A549 (cell line): ENCODE data around the gene CACNA2D4. TPM values are rescaled to one million over a fixed set of nuclear protein-coding genes. Genes with fewer than 3 reads are reported as not detected.
A peak's percentile ranks its signal among the peaks of the same experiment; 100 is the strongest.

Experiments used
- ATAC-seq, 2 experiments: fragments of 200-7000 bp in 1 of 2; fragments of >200 bp in 1 of 2; cut with Nextera tagmentation in 1 of 2; cut with Tn5 transposase in 1 of 2; 3 replicates each; pipeline versions ENCODE4 v1.8.0 to v1.9.1; 2018 to 2020; ENCODE audit warnings: mild to moderate bottlenecking in 1 of 2, moderate library complexity in 1 of 2
- CTCF ChIA-PET: fragments of 300-600 bp; sonication (Branson Sonifier 250); formaldehyde crosslinking; extraction: SDS; loops from one replicate; lab custom pipeline; 2021; ENCODE audit warnings: antibody characterized with exemption, inconsistent platforms; lab: Yijun Ruan, JAX
- POLR2A ChIA-PET: fragments of 350-600 bp; formaldehyde crosslinking; extraction: SDS; loops from one replicate; lab custom pipeline; 2021; ENCODE audit warnings: antibody characterized with exemption, inconsistent platforms; lab: Yijun Ruan, JAX
- DNase-seq, 2 experiments: peaks; one replicate each; pipeline versions ENCODE4 v3.0.0 to v3.0.0-alpha.2; 2011 to 2016; ENCODE audit warnings: low read depth in 1 of 2, low spot score in 1 of 2
- FAIRE-seq: peaks from 2 replicates; lab custom pipeline; 2011; peaks lifted over from hg19 to GRCh38; lab: Jason Lieb, UNC
- H3K27ac ChIP-seq, 2 experiments: fragments of >200 bp; sonication (Bioruptor Twin); formaldehyde crosslinking; 3 replicates each; pipeline ENCODE4 v1.5.1; 2016 to 2017
- H3K4me1 ChIP-seq: fragments of >200 bp; sonication (Bioruptor Twin); formaldehyde crosslinking; 3 replicates; pipeline ENCODE4 v1.6.1; 2016
- H3K4me2 ChIP-seq: fragments of >200 bp; sonication (Bioruptor Twin); formaldehyde crosslinking; 3 replicates; pipeline ENCODE4 v1.6.1; 2016
- H3K4me3 ChIP-seq: fragments of >200 bp; sonication (Bioruptor Twin); formaldehyde crosslinking; 3 replicates; pipeline ENCODE4 v1.5.1; 2016
- H3K9me3 ChIP-seq: fragments of >200 bp; sonication (Bioruptor Twin); formaldehyde crosslinking; 3 replicates; pipeline ENCODE4 v1.6.1; 2016
- BCL3 ChIP-seq: fragments of >200 bp; sonication (Bioruptor Twin); formaldehyde crosslinking; IDR thresholded peaks from 3 replicates; pipeline ENCODE4 v1.6.1; 2016
- BHLHE40 ChIP-seq: IDR thresholded peaks from 2 replicates; pipeline ENCODE4 v1.6.1; 2012; ENCODE audit warnings: low read depth, low read length, inconsistent platforms
- CBX2 ChIP-seq: fragments of 200-600 bp; sonication (generic); IDR thresholded peaks from 2 replicates; pipeline ENCODE4 v1.6.1; 2016; ENCODE audit warnings: low read depth, mild to moderate bottlenecking, borderline replicate concordance
- CEBPB ChIP-seq, 2 experiments: fragments of >200 bp in 1 of 2; sonication (Bioruptor Twin) in 1 of 2; formaldehyde crosslinking in 1 of 2; IDR thresholded peaks; 2 replicates each; pipeline ENCODE4 v1.6.1; 2012 to 2016
- CHD2 ChIP-seq: fragments of 150-350 bp; IDR thresholded peaks from 2 replicates; pipeline ENCODE4 v1.6.1; 2014; ENCODE audit warnings: low read length; ENCODE audit not compliant: partially characterized antibody
- CTCF ChIP-seq: fragments of >200 bp; sonication (Bioruptor Twin); formaldehyde crosslinking; IDR thresholded peaks from 3 replicates; pipeline ENCODE4 v1.5.1; 2016
- E2F6 ChIP-seq: IDR thresholded peaks from 2 replicates; pipeline ENCODE4 v1.6.1; 2012; ENCODE audit warnings: low read depth, borderline replicate concordance
- EHMT2 ChIP-seq: fragments of 200-600 bp; sonication (generic); IDR thresholded peaks from 2 replicates; pipeline ENCODE4 v1.6.1; 2016; ENCODE audit warnings: antibody characterized with exemption, low read depth, mild to moderate bottlenecking, moderate library complexity
- ELK1 ChIP-seq: fragments of 150-350 bp; IDR thresholded peaks from 2 replicates; pipeline ENCODE4 v1.6.1; 2014; ENCODE audit warnings: low read depth, mild to moderate bottlenecking, low read length
- EP300 ChIP-seq, 2 experiments: fragments of >200 bp; sonication (Bioruptor Twin); formaldehyde crosslinking; IDR thresholded peaks; 2 replicates in 1 of 2; 3 replicates in 1 of 2; pipeline ENCODE4 v1.6.1; 2016 to 2017
- ESRRA ChIP-seq: fragments of 150-350 bp; IDR thresholded peaks from 2 replicates; pipeline ENCODE4 v1.6.1; 2014; ENCODE audit warnings: mild to moderate bottlenecking, low read length, borderline replicate concordance
- FOSB ChIP-seq: fragments of 250-450 bp; sonication (Bioruptor Pico); IDR thresholded peaks from 2 replicates; pipeline ENCODE4 v1.5.0; 2020; ENCODE audit warnings: mild to moderate bottlenecking, moderate library complexity
- FOXS1 ChIP-seq: fragments of 250-450 bp; sonication (Bioruptor Pico); IDR thresholded peaks from 2 replicates; pipeline ENCODE4 v1.5.0; 2020; ENCODE audit warnings: mild to moderate bottlenecking, moderate library complexity
- GATA3 ChIP-seq: IDR thresholded peaks from 2 replicates; pipeline ENCODE4 v1.6.1; 2012; ENCODE audit warnings: borderline replicate concordance
- HDAC2 ChIP-seq: fragments of 200-600 bp; sonication (generic); IDR thresholded peaks from 2 replicates; pipeline ENCODE4 v1.6.1; 2016
- HOXB13 ChIP-seq: fragments of 250-450 bp; sonication (Bioruptor Pico); IDR thresholded peaks from 2 replicates; pipeline ENCODE4 v1.5.0; 2020; ENCODE audit warnings: low read depth, mild to moderate bottlenecking, moderate library complexity
- HOXB5 ChIP-seq: fragments of 250-450 bp; sonication (Bioruptor Pico); IDR thresholded peaks from 2 replicates; pipeline ENCODE4 v1.5.0; 2020; ENCODE audit warnings: mild to moderate bottlenecking, moderate library complexity
- JUN ChIP-seq, 2 experiments: fragments of >200 bp; sonication (Bioruptor Twin); formaldehyde crosslinking; IDR thresholded peaks; 2 replicates in 1 of 2; 3 replicates in 1 of 2; pipeline ENCODE4 v1.6.1; 2016 to 2017
- MYC ChIP-seq: IDR thresholded peaks from 2 replicates; pipeline ENCODE4 v1.6.1; 2012; ENCODE audit warnings: mild to moderate bottlenecking, inconsistent platforms, low read length, improper control_type of control experiment, borderline replicate concordance
- PBX3 ChIP-seq: IDR thresholded peaks from 2 replicates; pipeline ENCODE4 v1.6.1; 2012
- RAD21 ChIP-seq, 2 experiments: fragments of >200 bp in 1 of 2; sonication (Bioruptor Twin) in 1 of 2; formaldehyde crosslinking in 1 of 2; IDR thresholded peaks in 1 of 2; conservative IDR thresholded peaks in 1 of 2; 2 replicates in 1 of 2; 3 replicates in 1 of 2; pipeline ENCODE4 v1.6.1; 2012 to 2018; ENCODE audit warnings: inconsistent platforms in 1 of 2
- RARB ChIP-seq: fragments of 250-450 bp; sonication (Bioruptor Pico); IDR thresholded peaks from 2 replicates; pipeline ENCODE4 v1.8.0; 2021; ENCODE audit warnings: mild to moderate bottlenecking, moderate library complexity
- REST ChIP-seq: fragments of 200-600 bp; sonication (generic); IDR thresholded peaks from 2 replicates; pipeline ENCODE4 v1.6.1; 2016; ENCODE audit warnings: antibody characterized with exemption, mild to moderate bottlenecking, moderate library complexity
- SMC3 ChIP-seq: fragments of >200 bp; sonication (Bioruptor Twin); formaldehyde crosslinking; IDR thresholded peaks from 3 replicates; pipeline ENCODE4 v1.6.1; 2018; ENCODE audit warnings: inconsistent platforms
- ZC3H11A ChIP-seq: fragments of 450-650 bp; IDR thresholded peaks from 2 replicates; pipeline ENCODE4 v1.6.1; 2014; ENCODE audit warnings: antibody characterized with exemption, mild to moderate bottlenecking
- ZFP36 ChIP-seq: fragments of 450-650 bp; IDR thresholded peaks from 2 replicates; pipeline ENCODE4 v1.6.1; 2014; ENCODE audit warnings: borderline replicate concordance; ENCODE audit not compliant: partially characterized antibody
- ZSCAN20 ChIP-seq: fragments of 250-450 bp; sonication (Bioruptor Pico); IDR thresholded peaks from 2 replicates; pipeline ENCODE4 v1.8.0; 2022; ENCODE audit warnings: mild to moderate bottlenecking, moderate library complexity
- WGBS: methylation state at CpG from one replicate; pipeline ENCODE4 v1.1.6; 2017; ENCODE audit errors: missing lambda C conversion rate; 5-methylcytosine and 5-hydroxymethylcytosine counted together
- polyA plus RNA-seq, 4 experiments: library from polyadenylated mRNA; depleted of rRNA in 3 of 4; stranded (reverse); fragments of >200 nt; fragmentation: RNase III in 1 of 4; extraction: RNeasy Plus Mini Kit Qiagen cat#74134 plus additional on column Dnase treatment in 1 of 4; gene quantifications; 2 replicates in 3 of 4; 3 replicates in 1 of 4; pipeline ENCODE4 v1.2.3, GENCODE V29; 2011 to 2017

Gene CACNA2D4
- polyA plus RNA-seq, 2 of the 4 experiments (the other 2 are of a cell fraction): not detected

- peak; percentile 72 to 80 for DNase-seq
- no peak for FAIRE-seq
- no peak overlapping the region for H3K4me3 ChIP-seq
- WGBS: 35% methylated on average over 16 of the region's 16 CpGs
- H3K4me1 ChIP-seq: peaks cover 17% of the 10 kb centered on the region
- H3K4me2 ChIP-seq: peak overlapping the region; percentile 23; the same call in 1 of the 3 replicates
- H3K9me3 ChIP-seq: no peaks in the 10 kb centered on the region
- peak; percentile 90 to 94 for ATAC-seq
- H3K27ac ChIP-seq: no peak overlapping the region
- CTCF ChIA-PET: interaction anchor here (0.6 to 11.5 kb wide), 84 partner anchors 12 to 1098 kb away, joined by 3 to 324 read pairs (median 5); partner anchors contain the start of genes ADIPOR2, CACNA2D4, DCP1B and WNT5B
- TF ChIP-seq HDAC2 (no peak), HOXB5 (CRISPR knock-in tag) (no peak), CBX2 (no peak), ZSCAN20 (CRISPR knock-in tag) (no peak), CTCF (peak; percentile 91), RAD21 (conservative IDR thresholded peaks at IDR 0.05 in 1 of 2, IDR thresholded peaks at IDR 0.05 in 1 of 2) (peak; percentile 93 to 94), SMC3 (peak; percentile 93), RARB (CRISPR knock-in tag) (no peak), CEBPB (IDR thresholded peaks at IDR 0.05) (no peak), ZC3H11A (no peak), ESRRA (no peak), E2F6 (no peak)
- POLR2A ChIA-PET: interaction anchor here (0.6 to 1.4 kb wide), 3 partner anchors 12 to 1592 kb away, joined by 3 to 7 read pairs (median 3); no protein-coding TSS in a partner anchor
Observed at GRCh38 chr12:1939801-1940607, 21.6 kb upstream of the CACNA2D4 start.

- CTCF ChIA-PET: interaction anchor here (0.6 to 11.5 kb wide), 70 partner anchors 11 to 1098 kb away, joined by 3 to 324 read pairs (median 6); partner anchors contain the start of genes ADIPOR2, CACNA2D4, DCP1B and WNT5B
- no peak for ATAC-seq
- FAIRE-seq: no peak
- no peak for TF ChIP-seq ZFP36
- no peak for TF ChIP-seq FOXS1 (CRISPR knock-in tag)
- TF ChIP-seq GATA3: no peak
- TF ChIP-seq JUN (IDR thresholded peaks at IDR 0.05): no peak
- TF ChIP-seq EP300 (IDR thresholded peaks at IDR 0.05): no peak
- no peak for TF ChIP-seq BCL3
- TF ChIP-seq ELK1: no peak
- no peak for TF ChIP-seq REST
- TF ChIP-seq BHLHE40: no peak
- no peak for TF ChIP-seq CHD2
- no peak for TF ChIP-seq MYC
- TF ChIP-seq HOXB13 (CRISPR knock-in tag): no peak
- TF ChIP-seq PBX3: no peak
- no peak for TF ChIP-seq EHMT2
- no peak for TF ChIP-seq FOSB
Observed at GRCh38 chr12:1939331-1939730, 20.9 kb upstream of the CACNA2D4 start.

More at GRCh38 chr12:1939331-1939730, 20.9 kb upstream of the CACNA2D4 start:
- POLR2A ChIA-PET: interaction anchor here (0.6 to 1.4 kb wide), 2 partner anchors 12 to 144 kb away, joined by 3 to 7 read pairs; no protein-coding TSS in a partner anchor
- 69% methylated on average over 10 of the region's 10 CpGs for WGBS
- Histone ChIP-seq H3K4me2 (no peak overlapping the region), H3K9me3 (no peaks in the 10 kb centered on the region), H3K27ac (no peak overlapping the region), H3K4me3 (no peak overlapping the region), H3K4me1 (peaks cover 17% of the 10 kb centered on the region)
- no peak for DNase-seq
